HepG2 (cell line): ENCODE results near the gene LRRC74B. TPM values are rescaled to one million over a fixed set of nuclear protein-coding genes. Genes with fewer than 3 reads are reported as not detected.

Experiments used
- FOXP1 ChIP-seq, 2 experiments: fragments of 450-650 bp in 1 of 2; IDR thresholded peaks; 2 replicates each; pipeline ENCODE4 v1.6.1; 2017 to 2018; ENCODE audit warnings: antibody characterized with exemption in 1 of 2
- HIC2 ChIP-seq: sonication (generic); formaldehyde crosslinking; IDR thresholded peaks from 2 replicates; pipeline ENCODE4 v1.9.0; 2022; ENCODE audit warnings: low read depth, missing genetic modification reagents
- IKZF4 ChIP-seq: sonication (generic); formaldehyde crosslinking; IDR thresholded peaks from 2 replicates; pipeline ENCODE4 v1.5.1; 2020; ENCODE audit warnings: borderline replicate concordance, mild to moderate bottlenecking, low read depth, missing genetic modification reagents; ENCODE audit errors: not compliant biosample characterization
- KLF11 ChIP-seq: IDR thresholded peaks from 2 replicates; pipeline ENCODE4 v1.6.1; 2016; ENCODE audit warnings: missing compliant biosample characterization
- KLF15 ChIP-seq: sonication (generic); formaldehyde crosslinking; IDR thresholded peaks from 2 replicates; pipeline ENCODE4 v1.8.1; 2023; ENCODE audit warnings: borderline replicate concordance, mild to moderate bottlenecking, inconsistent platforms, missing genetic modification reagents, mixed read lengths
- MAFK ChIP-seq, 2 experiments: IDR thresholded peaks in 1 of 2; conservative IDR thresholded peaks in 1 of 2; 2 replicates each; pipeline ENCODE4 v1.6.1; 2011; ENCODE audit warnings: improper control_type of control experiment in 2 of 2, low read length in 2 of 2
- NFYC ChIP-seq: IDR thresholded peaks from 2 replicates; pipeline ENCODE4 v1.6.1; 2016; ENCODE audit warnings: missing genetic modification reagents, missing compliant biosample characterization
- NRL ChIP-seq: sonication (generic); formaldehyde crosslinking; IDR thresholded peaks from 2 replicates; pipeline ENCODE4 v1.5.0; 2020; ENCODE audit warnings: missing genetic modification reagents, mild to moderate bottlenecking, moderate library complexity, borderline replicate concordance
- SALL2 ChIP-seq: sonication (generic); formaldehyde crosslinking; IDR thresholded peaks from 2 replicates; pipeline ENCODE4 v1.8.1; 2023; ENCODE audit warnings: mild to moderate bottlenecking, missing genetic modification reagents, inconsistent platforms
- SP4 ChIP-seq: sonication (generic); formaldehyde crosslinking; IDR thresholded peaks from 2 replicates; pipeline ENCODE4 v1.8.1; 2023; ENCODE audit warnings: mild to moderate bottlenecking, missing genetic modification reagents
- THAP8 ChIP-seq: sonication (generic); formaldehyde crosslinking; IDR thresholded peaks from 2 replicates; pipeline ENCODE4 v1.5.1; 2020; ENCODE audit warnings: missing genetic modification reagents, mild to moderate bottlenecking, borderline replicate concordance
- USF2 ChIP-seq, 2 experiments: sonication (generic) in 1 of 2; formaldehyde crosslinking in 1 of 2; IDR thresholded peaks; 2 replicates each; pipeline versions ENCODE4 v1.5.1 to v1.6.1; 2011 to 2020; ENCODE audit warnings: borderline replicate concordance in 1 of 2, low read depth in 1 of 2, low read length in 1 of 2, mild to moderate bottlenecking in 1 of 2, missing genetic modification reagents in 1 of 2, moderate library complexity in 1 of 2
- YY1 ChIP-seq: IDR thresholded peaks from 2 replicates; pipeline ENCODE4 v1.6.1; 2011; ENCODE audit warnings: low read length, low read depth, moderate library complexity, mild to moderate bottlenecking; ENCODE audit not compliant: insufficient read depth, insufficient replicate concordance
- ZKSCAN1 ChIP-seq: fragments of 150-350 bp; IDR thresholded peaks from 2 replicates; pipeline ENCODE4 v1.6.1; 2014; ENCODE audit warnings: low read length
- ZMYM4 ChIP-seq: sonication (generic); formaldehyde crosslinking; IDR thresholded peaks from 2 replicates; pipeline ENCODE4 v1.8.1; 2023; ENCODE audit warnings: mild to moderate bottlenecking, missing genetic modification reagents
- ZNF17 ChIP-seq: sonication (generic); formaldehyde crosslinking; IDR thresholded peaks from 2 replicates; pipeline ENCODE4 v1.5.0; 2020; ENCODE audit warnings: mild to moderate bottlenecking, missing genetic modification reagents
- ZNF281 ChIP-seq: sonication (generic); formaldehyde crosslinking; IDR thresholded peaks from 2 replicates; pipeline ENCODE4 v1.4.0; 2020; ENCODE audit warnings: missing genetic modification reagents, borderline replicate concordance
- ZNF557 ChIP-seq: sonication (generic); formaldehyde crosslinking; IDR thresholded peaks from 2 replicates; pipeline ENCODE4 v1.4.0; 2020; ENCODE audit warnings: missing genetic modification reagents
- ZNF576 ChIP-seq: sonication (generic); formaldehyde crosslinking; IDR thresholded peaks from 2 replicates; pipeline ENCODE4 v1.4.0; 2020; ENCODE audit warnings: mild to moderate bottlenecking, missing genetic modification reagents
- ZNF75D ChIP-seq: sonication (generic); formaldehyde crosslinking; IDR thresholded peaks from 2 replicates; pipeline ENCODE4 v1.8.1; 2023; ENCODE audit warnings: missing genetic modification reagents, mild to moderate bottlenecking, borderline replicate concordance
- polyA plus RNA-seq, 8 experiments: library from polyadenylated mRNA; depleted of rRNA in 3 of 8; stranded (reverse) in 7 of 8; unstranded in 1 of 8; fragments of >200 nt; fragmentation: Illumina TruSeq in 4 of 8; extraction: Trizol in 4 of 8; gene quantifications; 2 replicates each; pipeline versions ENCODE4 v1.2.1 to v1.2.3, GENCODE V29; 2011 to 2016; ENCODE audit warnings: low read depth in 4 of 8, missing spikeins in 1 of 8, mixed read lengths in 1 of 8; ENCODE audit not compliant: insufficient read depth in 1 of 8
- total RNA-seq, 5 experiments: library from RNA; depleted of rRNA; stranded (reverse); fragments of >200 nt; fragmentation: Illumina TruSeq; extraction: Trizol; gene quantifications; 2 replicates each; pipeline ENCODE4 v1.2.3, GENCODE V29; 2016; ENCODE audit warnings: low read depth in 1 of 5

The LRRC74B gene
- total and polyA plus RNA-seq, 2 of the 13 experiments (the other 11 are each of a cell fraction or from before 2014, with no cell fraction given), result not detected

GRCh38 chr22:21001601-21002325, 44.0 kb upstream of the LRRC74B start, which contains the start of gene THAP7 (continued):
- TF ChIP-seq NRL (CRISPR knock-in tag), result peak; percentile 68
- TF ChIP-seq ZNF557 (CRISPR knock-in tag), result no peak
- TF ChIP-seq SP4 (CRISPR knock-in tag), result peak; percentile 77
- no peak for TF ChIP-seq ZNF281 (CRISPR knock-in tag)
- peak; percentile 88; the same call in 1 of the 2 replicates for TF ChIP-seq KLF15 (CRISPR knock-in tag)
- TF ChIP-seq THAP8 (CRISPR knock-in tag), result peak; percentile 81; the same call in 1 of the 2 replicates
- no peak for TF ChIP-seq FOXP1 (IDR thresholded peaks at IDR 0.05)
- TF ChIP-seq FOXP1 (CRISPR knock-in tag; IDR thresholded peaks at IDR 0.05), result no peak
- peak; percentile 66 for TF ChIP-seq ZMYM4 (CRISPR knock-in tag)
- TF ChIP-seq ZNF576 (CRISPR knock-in tag), result peak; percentile 65
- no peak for TF ChIP-seq ZKSCAN1
- peak; percentile 94 for TF ChIP-seq KLF11
- TF ChIP-seq NFYC (CRISPR knock-in tag), result peak; percentile 19; the same call in 1 of the 2 replicates
- peak; percentile 88 for TF ChIP-seq YY1
- TF ChIP-seq USF2 (IDR thresholded peaks at IDR 0.05; ENCODE audit: low read depth, low read length), result peak; percentile 47; the same call in 1 of the 2 replicates
- TF ChIP-seq USF2 (CRISPR knock-in tag; IDR thresholded peaks at IDR 0.05; ENCODE audit: borderline replicate concordance), result peak; percentile 49
- TF ChIP-seq ZNF17 (CRISPR knock-in tag), result 0 out of 2 replicates have a peak, but pooled peaks have one; percentile 77
- no peak for TF ChIP-seq MAFK (conservative IDR thresholded peaks at IDR 0.05 in 1 of 2, IDR thresholded peaks at IDR 0.05 in 1 of 2; ENCODE audit: low read length in 2 of 2)
- peak; percentile 51; the same call in 1 of the 2 replicates for TF ChIP-seq SALL2 (CRISPR knock-in tag)
- peak; percentile 73 for TF ChIP-seq IKZF4
- TF ChIP-seq ZNF75D (CRISPR knock-in tag), result no peak
- TF ChIP-seq HIC2 (CRISPR knock-in tag), result no peak; the same call in 1 of the 2 replicates
